Measurements from ENCODE around the gene ZFP62.

ZFP62 gene

DNA sequence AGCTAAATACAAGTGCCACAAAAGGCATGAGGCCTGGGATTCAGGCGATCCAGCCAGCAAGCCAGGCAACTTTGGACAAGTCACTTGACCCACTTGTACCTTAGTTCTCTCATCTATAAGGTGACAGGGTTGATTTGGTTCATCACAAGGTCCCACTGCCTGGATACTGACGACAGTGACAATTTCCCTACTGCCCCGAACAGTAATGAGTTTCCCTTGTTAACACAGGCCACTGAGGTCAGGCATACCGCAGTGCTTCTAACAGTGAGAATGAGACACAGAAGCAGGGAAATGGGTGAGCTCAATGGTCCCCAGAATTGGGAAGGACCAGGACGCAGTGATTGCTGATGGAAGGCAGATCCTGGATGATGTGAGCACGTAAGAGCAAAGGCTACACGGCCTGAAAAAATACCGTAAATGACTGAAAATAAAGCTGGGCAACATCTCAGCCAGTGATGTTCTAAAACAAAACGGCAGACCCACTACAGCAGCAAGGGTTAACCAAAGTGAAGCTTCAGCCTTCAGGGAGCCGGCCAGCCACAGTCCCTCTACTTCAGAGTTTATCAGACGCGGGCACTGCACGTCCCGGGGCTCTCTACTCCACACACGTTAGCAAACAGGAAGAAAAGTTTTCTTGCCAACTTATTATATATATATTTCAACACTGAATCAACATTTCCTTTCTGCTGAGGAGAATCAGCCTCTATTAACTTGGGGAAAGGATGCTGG, 59.3 kb downstream of the ZFP62 start:
- no peak for DNase-seq
- in situ Hi-C loops (cut with MboI; ENCODE audit: low pct_unique_long_range_greater_than_20kb, low sequenced_read_pairs): no loop called here

DNA sequence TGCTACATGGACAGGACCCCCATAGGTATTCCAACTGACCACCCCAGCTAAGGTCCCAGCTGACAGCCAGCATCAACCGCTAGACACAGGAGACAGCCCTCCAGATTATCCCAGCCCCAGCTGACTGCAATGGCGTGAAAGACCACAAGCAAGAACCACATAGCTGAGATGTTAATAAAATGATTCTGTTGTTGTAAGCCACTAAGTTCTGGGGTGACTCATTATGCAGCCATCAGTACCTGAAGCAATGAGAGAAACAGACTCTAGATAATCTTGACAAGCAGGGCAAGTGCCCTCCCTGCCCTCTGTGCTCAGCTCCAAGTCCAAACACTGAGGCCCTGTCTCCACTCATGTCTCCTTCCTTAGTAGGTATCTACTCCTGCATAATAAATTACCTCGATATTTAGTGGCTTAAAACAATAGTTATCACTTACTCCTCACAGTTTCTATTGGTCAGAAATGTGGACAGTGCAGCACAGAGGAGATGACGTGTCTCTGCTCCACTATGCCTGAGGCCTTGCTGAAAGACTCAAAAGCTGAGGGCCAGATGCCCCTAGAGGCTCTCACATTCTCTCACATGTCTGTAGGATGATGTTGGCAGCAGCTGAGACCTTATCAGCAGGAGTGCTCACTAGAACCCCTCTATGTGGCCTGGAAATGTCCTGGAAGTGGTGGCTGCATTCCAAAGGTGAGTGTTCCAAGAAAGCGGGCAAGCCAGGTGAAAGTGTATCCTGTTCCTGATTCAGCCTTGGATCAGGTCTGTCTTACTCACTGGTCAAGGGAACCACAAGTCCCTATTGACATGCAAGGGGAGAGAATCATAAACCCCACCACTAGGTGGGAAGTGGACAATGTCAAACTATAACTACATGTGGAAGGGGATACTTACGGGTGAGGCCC, 60.9 kb downstream of the ZFP62 start:
- in situ Hi-C loops (cut with MboI; ENCODE audit: low pct_unique_long_range_greater_than_20kb, low sequenced_read_pairs): no loop called here
- no peak for DNase-seq

DNA sequence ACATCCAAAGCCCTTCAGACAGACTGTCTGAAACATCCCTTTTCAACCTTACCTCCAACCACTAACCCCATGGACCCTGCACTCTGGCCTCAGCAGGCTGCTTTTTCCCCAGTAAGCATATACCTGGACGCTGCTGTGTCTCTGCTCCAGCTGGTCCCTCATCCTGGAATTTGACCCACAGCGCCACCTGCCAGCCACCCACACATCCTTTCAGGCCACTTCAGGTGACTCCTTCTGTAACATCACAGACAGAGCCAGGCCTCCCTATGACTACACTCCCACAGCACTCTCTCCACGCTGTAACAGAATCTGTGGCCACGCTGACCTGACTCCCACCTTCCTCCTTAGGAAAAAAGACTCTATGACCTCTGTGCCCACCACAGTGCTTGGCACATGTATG, 61.9 kb downstream of the ZFP62 start:
- in situ Hi-C loops (cut with MboI; ENCODE audit: low pct_unique_long_range_greater_than_20kb, low sequenced_read_pairs): no loop called here
- no peak for DNase-seq

DNA sequence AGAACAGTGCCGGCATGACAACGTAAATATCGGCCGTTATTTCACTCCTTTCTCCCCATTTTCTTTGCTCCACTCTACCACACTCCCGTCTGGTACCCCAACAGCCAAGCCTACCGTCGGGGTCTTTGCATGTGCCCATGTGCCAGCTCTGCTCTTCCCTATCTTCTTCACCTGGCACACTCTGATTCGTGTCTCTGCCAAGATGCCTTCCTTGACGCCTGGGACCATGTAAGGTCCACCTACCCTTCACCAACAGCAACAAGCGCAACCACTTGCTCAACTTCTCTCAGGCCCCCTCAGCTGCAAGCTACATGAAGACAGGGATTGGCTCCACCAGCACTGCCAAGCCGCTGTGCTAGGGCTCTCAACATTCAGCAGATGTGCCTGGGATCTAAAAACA, 62.9 kb downstream of the ZFP62 start:
- DNase-seq: no peak
- in situ Hi-C loops (cut with MboI; ENCODE audit: low pct_unique_long_range_greater_than_20kb, low sequenced_read_pairs): no loop called here

Data from KBM-7 (cell line).